ENCODE measurements around the gene UNC93B1.

UNC93B1 gene

GRCh38 chr11:68012044-68012842, 8.3 kb upstream of the UNC93B1 start:
- no peak for DNase-seq (ENCODE audit: low read depth, low spot score)
- no peak overlapping the region for H3K4me3 ChIP-seq (ENCODE audit: low read length)

- no peak overlapping the region for H3K4me3 ChIP-seq (ENCODE audit: low read length)
- DNase-seq (ENCODE audit: low read depth, low spot score), result no peak
These were observed 7.4 kb upstream of the UNC93B1 start for GRCh38 chr11:68011051-68011943.

GRCh38 chr11:68010090-68011041, 6.5 kb upstream of the UNC93B1 start, which contains the start of gene ALDH3B1:
ALDH3B1 (plus strand) TSS chr11:68010327; CDS start chr11:68015298, 4,971 bp downstream.
- no peak within 1 kb of the TSS for H3K4me3 ChIP-seq (ENCODE audit: low read length)
- no peak for DNase-seq (ENCODE audit: low read depth, low spot score)

- no peak for DNase-seq (ENCODE audit: low read depth, low spot score)
These were observed 5.6 kb upstream of the UNC93B1 start for GRCh38 chr11:68009391-68010089.

GRCh38 chr11:68008381-68009337, 4.8 kb upstream of the UNC93B1 start:
- DNase-seq (ENCODE audit: low read depth, low spot score), result no peak
- no peak overlapping the region for H3K4me3 ChIP-seq (ENCODE audit: low read length)

More at GRCh38 chr11:68009391-68010089, 5.6 kb upstream of the UNC93B1 start:
- H3K4me3 ChIP-seq (ENCODE audit: low read length), result no peak overlapping the region

GRCh38 chr11:68007498-68008380, 3.8 kb upstream of the UNC93B1 start:
- no peak for DNase-seq (ENCODE audit: low read depth, low spot score)
- H3K4me3 ChIP-seq (ENCODE audit: low read length), result no peak overlapping the region

- no peak overlapping the region for H3K4me3 ChIP-seq (ENCODE audit: low read length)
- DNase-seq (ENCODE audit: low read depth, low spot score), result no peak
These were observed 2.8 kb upstream of the UNC93B1 start for GRCh38 chr11:68006606-68007166.

GRCh38 chr11:68004551-68005335, 846 bp upstream of the UNC93B1 start:
- no peak for DNase-seq (ENCODE audit: low read depth, low spot score)

GRCh38 chr11:68002938-68003845, 705 bp downstream of the UNC93B1 start:
- no peak for DNase-seq (ENCODE audit: low read depth, low spot score)
- H3K4me3 ChIP-seq (ENCODE audit: low read length), result peak overlapping the region; percentile 53

More at GRCh38 chr11:68004551-68005335, 846 bp upstream of the UNC93B1 start:
- peak overlapping the region; percentile 53 for H3K4me3 ChIP-seq (ENCODE audit: low read length)

GRCh38 chr11:68002575-68002937, 1.3 kb downstream of the UNC93B1 start:
- no peak overlapping the region for H3K4me3 ChIP-seq (ENCODE audit: low read length)
- no peak for DNase-seq (ENCODE audit: low read depth, low spot score)

- no peak for DNase-seq (ENCODE audit: low read depth, low spot score)
- H3K4me3 ChIP-seq (ENCODE audit: low read length), result no peak overlapping the region
These were observed 4.2 kb downstream of the UNC93B1 start for GRCh38 chr11:67999704-68000103.

GRCh38 chr11:67999201-67999629, 4.7 kb downstream of the UNC93B1 start:
- DNase-seq (ENCODE audit: low read depth, low spot score), result no peak
- H3K4me3 ChIP-seq (ENCODE audit: low read length), result no peak overlapping the region

- DNase-seq (ENCODE audit: low read depth, low spot score), result peak; percentile 60
- H3K4me3 ChIP-seq (ENCODE audit: low read length), result no peak overlapping the region
These were observed 5.5 kb downstream of the UNC93B1 start for GRCh38 chr11:67998150-67999045.

All from Jurkat, Clone E6-1 (cell line).